Stimulated activated CD8-positive, alpha-beta memory T cell treated with anti-CD3 and anti-CD28 coated beads, Interleukin-4, amount 100 ng/mL, for 1 hour (primary cell): Measurements from ENCODE around the gene BROX.

Experiments
- DNase-seq, 2 donors: peaks; one replicate each; pipeline ENCODE4 v3.0.0-alpha.2; 2020; ENCODE audit warnings: low read depth in 2 of 2, low spot score in 1 of 2

BROX gene

DNA sequence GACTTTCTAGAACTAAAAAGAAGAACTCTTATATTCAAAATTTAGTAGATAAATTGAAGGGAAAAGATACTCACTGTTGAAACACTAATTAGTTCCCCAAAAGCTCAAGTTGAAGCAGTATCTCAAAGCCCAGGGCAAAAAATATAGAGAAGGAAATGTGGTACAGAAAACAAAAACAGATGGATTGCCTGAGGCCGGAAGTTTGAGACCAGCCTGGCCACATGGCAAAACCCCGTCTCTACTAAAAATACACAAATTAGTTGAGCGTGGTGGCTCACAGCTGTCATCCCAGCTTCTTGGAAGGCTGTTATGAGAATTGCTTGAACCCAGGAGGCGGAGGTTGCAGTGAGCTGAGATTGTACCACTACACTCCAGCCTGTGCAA is 60.6 kb downstream of the BROX start:
- DNase-seq, result no peak

DNA sequence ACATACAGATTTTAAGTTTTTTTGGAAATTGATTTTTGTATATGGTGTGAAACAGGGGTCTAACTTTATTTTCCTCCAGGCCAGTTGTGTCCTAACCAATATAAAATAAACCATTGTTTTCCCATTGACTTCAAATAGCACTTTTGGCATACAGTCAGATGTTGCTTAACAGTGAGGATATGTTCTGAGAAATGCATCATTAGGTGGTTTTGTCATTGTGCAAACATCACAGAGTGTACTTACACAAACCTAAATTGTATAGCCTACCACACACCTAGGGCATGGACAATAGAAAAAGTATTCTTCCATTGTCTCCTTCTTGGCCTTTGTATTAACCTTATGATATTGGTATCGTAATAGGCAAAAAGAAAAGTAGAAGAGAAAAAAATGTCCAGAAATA is 65.1 kb downstream of the BROX start:
- DNase-seq, result no peak

DNA sequence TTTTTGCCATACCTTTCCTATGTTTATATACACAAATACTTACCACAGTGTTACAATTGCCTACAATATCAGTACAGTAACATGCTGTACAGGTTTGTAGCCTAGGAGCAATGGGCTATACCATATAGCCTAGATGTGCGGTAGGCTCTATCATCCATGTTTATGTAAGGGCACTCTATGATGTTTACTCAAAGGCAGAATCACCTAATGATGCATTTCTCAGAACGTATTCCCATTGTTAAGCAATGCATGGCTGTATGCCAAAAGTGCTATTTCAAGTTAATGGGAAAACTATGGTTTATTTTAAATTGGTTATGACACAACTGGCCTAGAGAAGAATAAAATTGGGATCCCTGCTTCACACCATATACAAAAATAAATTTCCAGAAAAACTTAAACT is 65.6 kb downstream of the BROX start:
- no peak for DNase-seq

DNA sequence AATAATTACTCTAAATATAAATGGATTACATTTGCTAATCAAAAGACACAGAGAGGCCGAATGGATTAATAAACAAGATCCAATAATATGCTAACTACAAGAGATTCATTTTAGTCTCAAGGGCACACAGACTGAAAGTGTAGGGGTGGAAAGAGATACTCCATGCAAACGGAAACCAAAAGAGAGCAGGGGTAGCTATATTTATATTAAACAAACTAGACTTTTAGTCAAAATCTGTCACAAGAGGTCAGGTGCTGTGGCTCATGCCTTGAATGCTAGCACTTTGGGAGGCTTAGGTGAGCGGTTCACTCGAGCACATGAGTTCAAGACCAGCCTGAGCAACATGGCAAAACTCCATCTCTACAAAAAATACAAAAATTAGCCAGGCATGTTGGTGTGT is 68.9 kb downstream of the BROX start:
- no peak for DNase-seq

DNA sequence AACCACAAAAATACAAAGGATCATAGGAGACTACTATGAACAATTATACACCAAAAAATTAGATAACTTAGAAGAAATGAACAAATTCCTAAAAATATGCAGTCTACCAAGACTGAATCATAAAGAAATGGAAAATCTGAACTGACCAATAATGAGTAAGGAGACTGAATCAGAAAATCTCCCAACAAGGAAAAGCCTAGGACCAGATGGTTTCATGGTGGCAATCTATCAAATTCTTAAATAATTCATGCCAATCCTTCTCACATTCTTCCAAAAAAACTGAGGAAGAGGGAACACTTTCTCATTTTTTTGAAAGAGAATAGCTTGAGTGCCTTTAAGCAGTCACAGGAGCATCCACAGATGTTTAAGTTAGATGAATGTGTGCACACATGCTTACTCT is 70.7 kb downstream of the BROX start:
- DNase-seq, result no peak

DNA sequence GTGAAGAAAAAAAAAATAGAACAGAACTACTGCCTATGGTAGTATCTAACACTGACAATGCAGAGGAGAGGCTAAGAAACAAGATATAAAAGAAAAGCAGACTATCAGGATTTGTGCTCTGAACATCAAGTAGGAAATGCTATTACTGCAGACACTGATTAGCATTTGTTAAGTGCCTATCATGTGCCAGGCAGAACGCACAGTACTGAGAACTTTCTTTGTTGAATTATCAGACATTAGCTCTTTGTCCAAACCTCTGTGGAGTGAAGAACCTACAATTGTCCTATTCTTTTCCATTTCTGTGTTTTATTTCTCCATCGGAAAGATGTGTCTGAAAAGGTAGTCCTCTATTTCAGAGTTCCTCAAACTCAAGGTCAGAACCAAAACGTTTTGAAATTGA is 72.0 kb downstream of the BROX start:
- DNase-seq, result no peak
